ENCODE results near the gene CAMK1D. TPM values are rescaled to one million over a fixed set of nuclear protein-coding genes. Genes with fewer than 3 reads are reported as not detected.
"Not testable (repeated sequence)": the region's sequence is repeated elsewhere in the genome, so short reads cannot be mapped to it uniquely, and the experiment has no call there.

The CAMK1D gene
- total RNA-seq, 1 donor from 2014 or later: 22.5 TPM

GRCh38 chr10:12733271-12733670 is 383.9 kb downstream of the CAMK1D start:
- intact Hi-C loops (cut with DNase I): no loop called here
- Histone ChIP-seq H3K36me3 (no peaks in the 10 kb centered on the region), H3K4me1 (no peaks in the 10 kb centered on the region), H3K9me3 (no peaks in the 10 kb centered on the region), H3K27ac (no peak overlapping the region), H3K27me3 (ENCODE audit: low read depth) (no peaks in the 10 kb centered on the region), H3K4me3 (no peak overlapping the region)
- ATAC-seq (no peak), DNase-seq (no peak)
- TF ChIP-seq CTCF (IDR thresholded peaks at IDR 0.05): no peak

GRCh38 chr10:12735843-12736462 is 386.6 kb downstream of the CAMK1D start:
- ATAC-seq (no peak), DNase-seq (no peak)
- intact Hi-C loops (cut with DNase I): no loop called here
- Histone ChIP-seq H3K9me3 (no peaks in the 10 kb centered on the region), H3K27me3 (ENCODE audit: low read depth) (no peaks in the 10 kb centered on the region), H3K27ac (no peak overlapping the region), H3K4me1 (no peaks in the 10 kb centered on the region), H3K4me3 (no peak overlapping the region), H3K36me3 (no peaks in the 10 kb centered on the region)
- no peak for TF ChIP-seq CTCF (IDR thresholded peaks at IDR 0.05)

GRCh38 chr10:12740813-12741212 is 391.5 kb downstream of the CAMK1D start:
- H3K36me3 ChIP-seq: no peaks in the 10 kb centered on the region
- DNase-seq (no peak), ATAC-seq (no peak)
- H3K27ac ChIP-seq: no peak overlapping the region
- H3K9me3 ChIP-seq: no peaks in the 10 kb centered on the region
- no peaks in the 10 kb centered on the region for H3K4me1 ChIP-seq
- intact Hi-C loops (cut with DNase I): no loop called here
- TF ChIP-seq CTCF (IDR thresholded peaks at IDR 0.05): no peak
- no peaks in the 10 kb centered on the region for H3K27me3 ChIP-seq (ENCODE audit: low read depth)
- no peak overlapping the region for H3K4me3 ChIP-seq

GRCh38 chr10:12741360-12741804 is 392.0 kb downstream of the CAMK1D start:
- no peak for DNase-seq
- Histone ChIP-seq H3K4me3 (no peak overlapping the region), H3K36me3 (no peaks in the 10 kb centered on the region), H3K9me3 (no peaks in the 10 kb centered on the region), H3K27ac (no peak overlapping the region), H3K27me3 (ENCODE audit: low read depth) (no peaks in the 10 kb centered on the region), H3K4me1 (no peaks in the 10 kb centered on the region)
- no peak for TF ChIP-seq CTCF (IDR thresholded peaks at IDR 0.05)
- ATAC-seq: peak in 1 of 2 donors; percentile 37
- intact Hi-C loops (cut with DNase I): no loop called here

- DNase-seq: no peak
- TF ChIP-seq CTCF (IDR thresholded peaks at IDR 0.05): no peak
- no peak overlapping the region for H3K4me3 ChIP-seq
- H3K27ac ChIP-seq: no peak overlapping the region
- H3K4me1 ChIP-seq: no peaks in the 10 kb centered on the region
- H3K9me3 ChIP-seq: no peaks in the 10 kb centered on the region
- H3K36me3 ChIP-seq: no peaks in the 10 kb centered on the region
- peak in 1 of 2 donors; percentile 60 for ATAC-seq
- H3K27me3 ChIP-seq (ENCODE audit: low read depth): no peaks in the 10 kb centered on the region
- intact Hi-C loops (cut with DNase I): no loop called here
These were observed 393.4 kb downstream of the CAMK1D start for GRCh38 chr10:12742771-12743170.

GRCh38 chr10:12743466-12743865 is 394.1 kb downstream of the CAMK1D start:
- intact Hi-C loops (cut with DNase I); H3K9me3 ChIP-seq; H3K36me3 ChIP-seq; DNase-seq; H3K4me3 ChIP-seq; ATAC-seq; H3K4me1 ChIP-seq; H3K27me3 ChIP-seq (ENCODE audit: low read depth); H3K27ac ChIP-seq: not testable (repeated sequence)
